ENCODE data around the gene HMX1. TPM values are rescaled to one million over a fixed set of nuclear protein-coding genes. Genes with fewer than 3 reads are reported as not detected.

The HMX1 gene
- total and polyA plus RNA-seq, 12 donors: 0.15 TPM; not detected in 11

- peak overlapping the region in 1 of 10 donors; percentile 14 for H3K4me3 ChIP-seq
- WGBS, 2 donors: 1% methylated on average over 62 to 64 of the region's 64 CpGs
- peaks cover 62 to 100% (median 100%) of the 10 kb centered on the region in 7 donors for H3K27me3 ChIP-seq
Observed at GRCh38 chr4:8861576-8862295, 9.9 kb downstream of the HMX1 start.

GRCh38 chr4:8860892-8861575, 10.6 kb downstream of the HMX1 start:
- TF ChIP-seq, protein P1, sequence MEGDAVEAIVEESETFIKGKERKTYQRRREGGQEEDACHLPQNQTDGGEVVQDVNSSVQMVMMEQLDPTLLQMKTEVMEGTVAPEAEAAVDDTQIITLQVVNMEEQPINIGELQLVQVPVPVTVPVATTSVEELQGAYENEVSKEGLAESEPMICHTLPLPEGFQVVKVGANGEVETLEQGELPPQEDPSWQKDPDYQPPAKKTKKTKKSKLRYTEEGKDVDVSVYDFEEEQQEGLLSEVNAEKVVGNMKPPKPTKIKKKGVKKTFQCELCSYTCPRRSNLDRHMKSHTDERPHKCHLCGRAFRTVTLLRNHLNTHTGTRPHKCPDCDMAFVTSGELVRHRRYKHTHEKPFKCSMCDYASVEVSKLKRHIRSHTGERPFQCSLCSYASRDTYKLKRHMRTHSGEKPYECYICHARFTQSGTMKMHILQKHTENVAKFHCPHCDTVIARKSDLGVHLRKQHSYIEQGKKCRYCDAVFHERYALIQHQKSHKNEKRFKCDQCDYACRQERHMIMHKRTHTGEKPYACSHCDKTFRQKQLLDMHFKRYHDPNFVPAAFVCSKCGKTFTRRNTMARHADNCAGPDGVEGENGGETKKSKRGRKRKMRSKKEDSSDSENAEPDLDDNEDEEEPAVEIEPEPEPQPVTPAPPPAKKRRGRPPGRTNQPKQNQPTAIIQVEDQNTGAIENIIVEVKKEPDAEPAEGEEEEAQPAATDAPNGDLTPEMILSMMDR (IDR thresholded peaks at IDR 0.05): no peak

More at GRCh38 chr4:8861576-8862295, 9.9 kb downstream of the HMX1 start:
- intact Hi-C loops (cut with DNase I): loop anchor here in 1 of 10 donors (1.0 kb wide), 1 partner anchor 16 kb away; no protein-coding TSS in a partner anchor
- ATAC-seq (no peak), DNase-seq (no peak)
- H3K4me1 ChIP-seq: peaks cover 0 to 32% (median 17%) of the 10 kb centered on the region in 9 donors
- H3K27ac ChIP-seq: no peak overlapping the region
- no peaks in the 10 kb centered on the region for H3K9me3 ChIP-seq
- TF ChIP-seq, protein P1 (IDR thresholded peaks at IDR 0.05): no peak
- H3K36me3 ChIP-seq: no peaks in the 10 kb centered on the region

DNA sequence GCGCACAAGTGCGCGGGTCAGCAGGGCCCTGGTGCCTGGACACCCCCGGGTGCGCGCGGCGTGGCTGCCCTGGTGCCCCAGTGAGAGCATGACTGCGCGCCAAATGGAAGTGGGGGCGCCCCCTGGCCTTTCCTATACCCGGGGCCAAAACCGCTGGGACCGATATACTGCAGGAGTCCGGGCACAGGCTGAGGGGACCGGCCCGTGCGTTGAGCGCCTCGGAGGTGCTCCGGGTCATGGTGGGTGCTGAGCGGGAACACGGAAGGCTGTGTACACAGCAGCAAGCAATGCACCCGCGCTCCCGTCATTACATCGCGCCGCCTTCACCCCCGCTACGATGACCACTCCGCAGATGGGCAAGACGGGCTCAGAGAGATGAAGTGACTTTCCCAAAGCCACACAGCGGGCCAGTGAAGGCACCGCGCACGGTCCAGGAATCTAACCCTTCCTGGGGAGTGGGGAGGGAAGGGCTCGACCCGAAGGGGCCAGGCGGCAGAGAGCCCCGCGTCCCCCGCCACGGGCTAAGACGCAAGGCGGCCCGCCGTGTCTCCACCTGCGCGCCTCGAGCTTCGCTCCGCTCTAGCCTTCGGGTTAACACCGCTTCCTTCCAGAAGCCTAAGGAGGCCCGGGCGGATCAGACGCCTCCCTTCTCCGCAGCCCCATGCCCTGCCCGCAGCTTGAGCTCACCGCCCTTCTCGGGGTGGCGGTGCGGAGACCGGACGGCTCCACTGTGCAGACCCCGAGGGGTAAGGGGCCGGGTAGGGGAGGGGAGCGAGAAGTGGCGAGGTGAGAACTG, 11.3 kb downstream of the HMX1 start:
- Histone ChIP-seq H3K27me3 (peaks cover 69 to 100% (median 100%) of the 10 kb centered on the region in 7 donors), H3K4me1 (peaks cover 0 to 34% (median 17%) of the 10 kb centered on the region in 9 donors), H3K27ac (no peak overlapping the region), H3K36me3 (no peaks in the 10 kb centered on the region), H3K9me3 (no peaks in the 10 kb centered on the region), H3K4me3 (no peak overlapping the region)
- WGBS, 2 donors: 0 to 2% methylated on average over 67 to 70 of the region's 70 CpGs
- intact Hi-C loops (cut with DNase I): no loop called here
- TF ChIP-seq, protein P1 (IDR thresholded peaks at IDR 0.05): no peak
- no peak for DNase-seq
- ATAC-seq: no peak

More at GRCh38 chr4:8860892-8861575, 10.6 kb downstream of the HMX1 start:
- ATAC-seq: no peak
- Histone ChIP-seq H3K36me3 (no peaks in the 10 kb centered on the region), H3K27me3 (peaks cover 69 to 100% (median 100%) of the 10 kb centered on the region in 7 donors), H3K27ac (no peak overlapping the region), H3K9me3 (no peaks in the 10 kb centered on the region), H3K4me1 (peaks cover 0 to 34% (median 17%) of the 10 kb centered on the region in 9 donors), H3K4me3 (peak overlapping the region in 1 of 10 donors; percentile 14)
- intact Hi-C loops (cut with DNase I): no loop called here
- DNase-seq: no peak
- 0 to 1% methylated on average over 62 to 79 of the region's 82 CpGs for WGBS, 2 donors

DNA sequence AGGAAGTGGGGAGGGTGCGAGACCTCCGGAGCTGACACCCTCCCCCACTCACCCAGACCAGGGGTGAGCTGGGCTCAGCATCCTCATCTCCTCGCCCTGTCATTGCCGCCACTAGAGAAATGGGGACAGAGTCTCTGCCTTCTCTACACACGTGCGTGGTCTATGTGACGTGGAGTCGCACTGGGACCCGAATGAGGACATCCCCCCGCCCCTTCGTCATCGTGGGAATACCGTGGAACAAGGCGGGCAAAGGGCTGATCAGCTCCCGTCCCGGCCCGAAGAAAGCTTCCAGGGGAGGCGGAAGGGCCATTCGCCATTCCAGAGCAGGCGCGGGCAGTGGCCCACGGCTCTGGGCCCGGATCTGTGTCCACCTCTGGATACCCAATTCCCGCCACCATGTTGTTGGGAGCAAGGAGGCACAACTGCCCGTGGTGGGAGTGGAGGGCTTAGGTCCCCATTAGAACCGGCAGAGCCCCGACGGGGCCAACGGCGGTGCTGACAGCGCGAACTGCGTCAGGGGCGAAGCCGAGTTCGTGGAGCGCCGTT, 12.0 kb downstream of the HMX1 start:
- Histone ChIP-seq H3K27me3 (peaks cover 68 to 100% (median 100%) of the 10 kb centered on the region in 7 donors), H3K4me3 (no peak overlapping the region), H3K4me1 (peaks cover 0 to 34% (median 17%) of the 10 kb centered on the region in 9 donors), H3K27ac (no peak overlapping the region), H3K36me3 (no peaks in the 10 kb centered on the region), H3K9me3 (no peaks in the 10 kb centered on the region)
- TF ChIP-seq, protein P1 (IDR thresholded peaks at IDR 0.05): no peak
- WGBS, 2 donors: 0 to 2% methylated on average over 38 of the region's 38 CpGs
- ATAC-seq (no peak), DNase-seq (no peak)
- intact Hi-C loops (cut with DNase I): no loop called here

Measured in heart right ventricle (tissue), 16 donors.